ENCODE results near the gene DRICH1.

DNA sequence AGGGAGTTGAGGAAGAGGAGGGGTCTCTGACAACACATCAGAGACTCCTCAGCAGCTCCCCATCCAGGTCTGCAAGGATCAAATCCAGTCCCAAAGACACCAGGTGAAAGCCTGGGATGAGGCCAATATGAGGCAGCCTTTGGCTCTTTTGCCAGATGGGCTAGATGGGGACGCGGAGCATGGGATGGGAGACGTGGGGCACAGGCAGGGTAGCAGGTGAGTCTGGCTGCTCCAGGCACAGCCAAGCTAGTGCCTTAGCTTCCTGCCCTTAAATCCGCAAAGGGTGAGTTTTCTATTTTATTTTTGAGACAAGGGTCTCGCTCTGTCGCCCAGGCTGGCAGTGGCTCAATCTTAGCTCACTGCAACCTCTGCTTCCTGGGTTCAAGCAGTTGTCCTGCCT, 19.6 kb upstream of the DRICH1 start:
- TF ChIP-seq, protein P1, sequence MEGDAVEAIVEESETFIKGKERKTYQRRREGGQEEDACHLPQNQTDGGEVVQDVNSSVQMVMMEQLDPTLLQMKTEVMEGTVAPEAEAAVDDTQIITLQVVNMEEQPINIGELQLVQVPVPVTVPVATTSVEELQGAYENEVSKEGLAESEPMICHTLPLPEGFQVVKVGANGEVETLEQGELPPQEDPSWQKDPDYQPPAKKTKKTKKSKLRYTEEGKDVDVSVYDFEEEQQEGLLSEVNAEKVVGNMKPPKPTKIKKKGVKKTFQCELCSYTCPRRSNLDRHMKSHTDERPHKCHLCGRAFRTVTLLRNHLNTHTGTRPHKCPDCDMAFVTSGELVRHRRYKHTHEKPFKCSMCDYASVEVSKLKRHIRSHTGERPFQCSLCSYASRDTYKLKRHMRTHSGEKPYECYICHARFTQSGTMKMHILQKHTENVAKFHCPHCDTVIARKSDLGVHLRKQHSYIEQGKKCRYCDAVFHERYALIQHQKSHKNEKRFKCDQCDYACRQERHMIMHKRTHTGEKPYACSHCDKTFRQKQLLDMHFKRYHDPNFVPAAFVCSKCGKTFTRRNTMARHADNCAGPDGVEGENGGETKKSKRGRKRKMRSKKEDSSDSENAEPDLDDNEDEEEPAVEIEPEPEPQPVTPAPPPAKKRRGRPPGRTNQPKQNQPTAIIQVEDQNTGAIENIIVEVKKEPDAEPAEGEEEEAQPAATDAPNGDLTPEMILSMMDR (IDR thresholded peaks at IDR 0.05), result no peak
- no peak for TF ChIP-seq POLR2A (IDR thresholded peaks at IDR 0.05)

Data from heart left ventricle (tissue), 13 donors.